Subcutaneous adipose tissue (tissue), 4 donors: ENCODE data around the gene ELMO1. TPM values are rescaled to one million over a fixed set of nuclear protein-coding genes. Genes with fewer than 3 reads are reported as not detected.

Source experiments
- CTCF ChIP-seq: fragments of 450-650 bp; IDR thresholded peaks from one replicate; pipeline ENCODE4 v1.5.1; 2016; ENCODE audit warnings: low read depth, mild to moderate bottlenecking, control low read depth, antibody characterized with exemption, moderate library complexity
- total RNA-seq, 4 donors: library from RNA; depleted of rRNA; stranded (reverse); fragments of >200 nt; gene quantifications; one replicate each; pipeline ENCODE4 v1.1.0, GENCODE V29; 2016

Gene ELMO1
- total RNA-seq, 4 donors from 2014 or later, result 97.1 to 129 (median 126) TPM

DNA sequence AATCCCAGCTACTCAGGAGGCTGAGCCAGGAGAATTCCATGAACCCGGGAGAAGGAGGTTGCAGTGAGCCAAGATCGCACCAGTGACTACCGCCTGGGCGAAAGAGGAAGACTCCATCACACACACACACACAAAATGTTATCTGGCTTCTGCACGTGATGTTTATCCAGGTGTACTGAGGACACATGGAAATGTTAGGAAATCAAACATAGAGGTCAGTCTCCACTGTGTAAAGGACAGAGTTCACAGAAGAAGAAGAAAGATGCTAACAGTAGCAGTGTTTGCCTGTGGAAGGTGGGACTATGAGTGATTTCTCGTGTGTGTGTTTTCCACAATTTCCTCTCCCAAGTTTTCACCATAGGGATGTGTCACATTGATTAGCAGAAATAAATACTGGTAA is 256.9 kb downstream of the ELMO1 start:
- TF ChIP-seq CTCF, result no peak

GRCh38 chr7:37187179-37187578 is 261.5 kb downstream of the ELMO1 start:
- no peak for TF ChIP-seq CTCF

GRCh38 chr7:37186753-37187152 is 261.9 kb downstream of the ELMO1 start:
- TF ChIP-seq CTCF, result no peak

DNA sequence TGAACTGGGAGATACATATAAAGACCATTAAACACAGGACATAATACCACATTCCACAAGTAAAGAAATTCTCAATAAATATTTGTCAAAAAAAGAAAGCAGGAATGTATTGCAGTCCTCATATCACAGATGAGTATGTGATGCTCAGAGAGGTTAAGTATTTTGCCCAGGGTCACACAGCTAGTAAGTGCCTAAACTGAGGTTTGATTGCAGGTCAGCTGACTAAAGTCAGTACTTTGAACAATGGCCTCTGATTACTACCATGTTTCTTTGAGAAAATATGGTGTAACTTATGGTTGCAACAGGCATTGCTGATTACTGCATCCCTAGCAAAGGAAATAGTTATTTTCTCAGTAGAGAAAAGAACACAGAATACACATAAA is 267.1 kb downstream of the ELMO1 start:
- TF ChIP-seq CTCF, result no peak

GRCh38 chr7:37180828-37181549 is 267.7 kb downstream of the ELMO1 start:
- no peak for TF ChIP-seq CTCF

- TF ChIP-seq CTCF, result no peak
Measured at GRCh38 chr7:37176079-37176478, 272.6 kb downstream of the ELMO1 start.

- no peak for TF ChIP-seq CTCF
Measured at GRCh38 chr7:37174460-37174859, 274.2 kb downstream of the ELMO1 start.
